ENCODE measurements around the gene LY9.

DNA sequence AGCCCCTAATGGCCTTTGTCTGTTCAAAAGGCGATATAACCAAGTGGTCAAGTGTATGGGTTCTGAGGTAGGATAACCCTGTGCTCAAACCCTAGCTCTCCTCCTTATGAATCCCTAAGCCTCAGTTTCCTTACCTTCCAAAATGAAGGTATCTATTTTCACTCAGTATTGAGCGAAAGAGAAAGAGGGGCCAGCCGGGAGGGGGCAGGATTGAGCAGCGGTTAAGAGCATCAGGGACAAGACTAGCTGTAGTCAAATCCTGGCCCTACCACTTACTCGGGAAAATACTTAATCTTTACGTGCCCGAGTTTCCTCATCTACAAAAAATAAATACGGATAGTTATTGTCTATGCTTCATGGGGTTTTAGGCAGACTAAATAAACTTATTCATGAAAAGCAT, 25.7 kb downstream of the LY9 start:
- TF ChIP-seq, protein P1, sequence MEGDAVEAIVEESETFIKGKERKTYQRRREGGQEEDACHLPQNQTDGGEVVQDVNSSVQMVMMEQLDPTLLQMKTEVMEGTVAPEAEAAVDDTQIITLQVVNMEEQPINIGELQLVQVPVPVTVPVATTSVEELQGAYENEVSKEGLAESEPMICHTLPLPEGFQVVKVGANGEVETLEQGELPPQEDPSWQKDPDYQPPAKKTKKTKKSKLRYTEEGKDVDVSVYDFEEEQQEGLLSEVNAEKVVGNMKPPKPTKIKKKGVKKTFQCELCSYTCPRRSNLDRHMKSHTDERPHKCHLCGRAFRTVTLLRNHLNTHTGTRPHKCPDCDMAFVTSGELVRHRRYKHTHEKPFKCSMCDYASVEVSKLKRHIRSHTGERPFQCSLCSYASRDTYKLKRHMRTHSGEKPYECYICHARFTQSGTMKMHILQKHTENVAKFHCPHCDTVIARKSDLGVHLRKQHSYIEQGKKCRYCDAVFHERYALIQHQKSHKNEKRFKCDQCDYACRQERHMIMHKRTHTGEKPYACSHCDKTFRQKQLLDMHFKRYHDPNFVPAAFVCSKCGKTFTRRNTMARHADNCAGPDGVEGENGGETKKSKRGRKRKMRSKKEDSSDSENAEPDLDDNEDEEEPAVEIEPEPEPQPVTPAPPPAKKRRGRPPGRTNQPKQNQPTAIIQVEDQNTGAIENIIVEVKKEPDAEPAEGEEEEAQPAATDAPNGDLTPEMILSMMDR (IDR thresholded peaks at IDR 0.05): no peak
- TF ChIP-seq POLR2A (IDR thresholded peaks at IDR 0.05): no peak

Measured in thyroid gland (tissue), 4 donors.